GM21825 (cell line): ENCODE data around the gene DENND2D.

Experiments used
- ATAC-seq: cut with Tn5 transposase; IDR thresholded peaks from one replicate; pipeline ENCODE4 v1.9.1; 2021; ENCODE audit warnings: mild to moderate bottlenecking, moderate library complexity; ENCODE audit not compliant: unreplicated experiment

The DENND2D gene

GRCh38 chr1:111141245-111142220 lies 58.9 kb downstream of the DENND2D start:
- ATAC-seq = no peak

- no peak for ATAC-seq
Observed at GRCh38 chr1:111140680-111140967, 59.8 kb downstream of the DENND2D start.

GRCh38 chr1:111139956-111140679 lies 60.3 kb downstream of the DENND2D start, which contains the start of the genes CEPT1 and DRAM2:
Gene CEPT1, plus strand, starts transcription at chr1:111140223. Its CDS starts 7,492 bp downstream, at chr1:111147715.
Gene DRAM2, minus strand, starts transcription at chr1:111140093. Its CDS starts 8,539 bp downstream, at chr1:111131554.
- ATAC-seq = peak; percentile 64

GRCh38 chr1:111139324-111139955 lies 61.0 kb downstream of the DENND2D start:
- ATAC-seq = peak; percentile 31
